A673 (cell line): ENCODE data around the gene YKT6. TPM values are rescaled to one million over a fixed set of nuclear protein-coding genes. Genes with fewer than 3 reads are reported as not detected.

ENCODE experiments used
- BruUV-seq: library from RNA; stranded (reverse); fragments of 400-500 nt; replicated peaks from 2 replicates; lab custom pipeline; 2021; lab: Mats Ljungman, UMichigan
- CTCF ChIA-PET: fragments of 300-600 bp; sonication (Branson Sonifier 250); formaldehyde crosslinking; loops from one replicate; lab custom pipeline; 2022; ENCODE audit warnings: antibody characterized with exemption; lab: Charles Lee
- POLR2A ChIA-PET: fragments of 300-600 bp; sonication (Branson Sonifier 250); formaldehyde crosslinking; loops from one replicate; lab custom pipeline; 2022; ENCODE audit warnings: antibody characterized with exemption; ENCODE audit not compliant: low non-redundant PET; lab: Charles Lee
- DNase-seq: peaks from one replicate; pipeline ENCODE4 v3.0.0-alpha.2; 2015; ENCODE audit warnings: low spot score
- H3K27ac ChIP-seq: fragments of 200-600 bp; sonication (generic); 2 replicates; pipeline ENCODE4 v1.5.1; 2016; ENCODE audit warnings: mixed run types, low read depth, mild to moderate bottlenecking, mixed read lengths, antibody characterized with exemption, low read length; ENCODE audit not compliant: poor library complexity, severe bottlenecking
- H3K27me3 ChIP-seq: fragments of 200-600 bp; sonication (generic); replicated peaks from 2 replicates; pipeline ENCODE4 v1.6.1; 2017; ENCODE audit warnings: mixed run types, low read depth, mild to moderate bottlenecking, mixed read lengths, antibody characterized with exemption, low read length; ENCODE audit not compliant: insufficient read depth, poor library complexity
- H3K36me3 ChIP-seq: fragments of 200-600 bp; sonication (generic); 2 replicates; pipeline ENCODE4 v1.6.1; 2016; ENCODE audit warnings: mixed run types, mild to moderate bottlenecking, mixed read lengths, antibody characterized with exemption, low read length; ENCODE audit not compliant: insufficient read depth, poor library complexity, severe bottlenecking
- H3K4me1 ChIP-seq: fragments of 200-600 bp; sonication (generic); 2 replicates; pipeline ENCODE4 v1.6.1; 2017; ENCODE audit warnings: mixed run types, mild to moderate bottlenecking, mixed read lengths, antibody characterized with exemption, low read length; ENCODE audit not compliant: insufficient read depth, poor library complexity, severe bottlenecking
- H3K4me3 ChIP-seq: fragments of 200-600 bp; sonication (generic); 2 replicates; pipeline ENCODE4 v1.5.1; 2016; ENCODE audit warnings: low read depth, mixed run types, mild to moderate bottlenecking, mixed read lengths, low read length; ENCODE audit not compliant: poor library complexity, severe bottlenecking
- H3K9me3 ChIP-seq: fragments of 200-600 bp; sonication (generic); 2 replicates; pipeline ENCODE4 v1.6.1; 2016; ENCODE audit warnings: mixed run types, low read depth, mild to moderate bottlenecking, mixed read lengths, antibody characterized with exemption, low read length; ENCODE audit not compliant: poor library complexity, severe bottlenecking
- CTCF ChIP-seq: fragments of 300-800, 200-600 bp; sonication (generic); conservative IDR thresholded peaks from 2 replicates; pipeline ENCODE4 v1.5.1; 2017; ENCODE audit warnings: low read depth, mild to moderate bottlenecking, antibody characterized with exemption, low read length, moderate library complexity, mixed read lengths
- EZH2 ChIP-seq: fragments of 200-600 bp; sonication (generic); IDR thresholded peaks from 2 replicates; pipeline ENCODE4 v1.6.1; 2017; ENCODE audit warnings: borderline replicate concordance, low read depth, mild to moderate bottlenecking, mixed read lengths, antibody characterized with exemption, low read length; ENCODE audit not compliant: poor library complexity, severe bottlenecking
- intact Hi-C: fragments of 100-400 bp; cut with micrococcal nuclease; formaldehyde crosslinking; loops from one replicate; pipeline ENCODE4 v1.10.0; 2022; ENCODE audit not compliant: unreplicated experiment
- total RNA-seq: library from RNA; stranded (reverse); gene quantifications from 2 replicates; pipeline ENCODE4 v1.2.3, GENCODE V29; 2021

Gene YKT6
- total RNA-seq, 1 experiment from 2014 or later = 140 TPM

GRCh38 chr7:44263326-44264082 lies 62.7 kb downstream of the YKT6 start:
- H3K27me3 ChIP-seq = peaks cover 4% of the 10 kb centered on the region
- no peak overlapping the region for H3K4me3 ChIP-seq
- ChIA-PET CTCF (no interaction called here), POLR2A (no interaction called here)
- intact Hi-C loops = no loop called here
- BruUV-seq = no TSS peak
- DNase-seq = no peak
- no peaks in the 10 kb centered on the region for H3K36me3 ChIP-seq
- H3K4me1 ChIP-seq = peaks cover 2% of the 10 kb centered on the region
- H3K27ac ChIP-seq = no peak overlapping the region
- TF ChIP-seq EZH2 (no peak), CTCF (no peak)
- H3K9me3 ChIP-seq = no peaks in the 10 kb centered on the region

Other genes with a start within 250 kb of the YKT6 start
- gene SPDYE1, start 203.1 kb upstream of the YKT6 start, total RNA-seq = not detected in 2 replicates
- gene DBNL, start 156.3 kb upstream of the YKT6 start, total RNA-seq = 64.5 and 74.4 TPM in 2 replicates
- gene PGAM2, start 135.4 kb upstream of the YKT6 start, total RNA-seq = not detected in 2 replicates
- 9.6 and 12.8 TPM in 2 replicates for gene POLM, start 118.4 kb upstream of the YKT6 start, total RNA-seq
- gene AEBP1, start 96.6 kb upstream of the YKT6 start, total RNA-seq = 30.1 and 31.8 TPM in 2 replicates
- gene POLD2, start 77.4 kb upstream of the YKT6 start, total RNA-seq = 252 TPM in 2 replicates
- not detected in 2 replicates for gene MYL7, start 59.6 kb upstream of the YKT6 start, total RNA-seq
- gene GCK, start 11.5 kb upstream of the YKT6 start, total RNA-seq = not detected in 2 replicates
- 0.13 and 0.42 TPM in 2 replicates for gene CAMK2B, start 124.6 kb downstream of the YKT6 start, total RNA-seq